ENCODE measurements around the gene NOTUM.

DNA sequence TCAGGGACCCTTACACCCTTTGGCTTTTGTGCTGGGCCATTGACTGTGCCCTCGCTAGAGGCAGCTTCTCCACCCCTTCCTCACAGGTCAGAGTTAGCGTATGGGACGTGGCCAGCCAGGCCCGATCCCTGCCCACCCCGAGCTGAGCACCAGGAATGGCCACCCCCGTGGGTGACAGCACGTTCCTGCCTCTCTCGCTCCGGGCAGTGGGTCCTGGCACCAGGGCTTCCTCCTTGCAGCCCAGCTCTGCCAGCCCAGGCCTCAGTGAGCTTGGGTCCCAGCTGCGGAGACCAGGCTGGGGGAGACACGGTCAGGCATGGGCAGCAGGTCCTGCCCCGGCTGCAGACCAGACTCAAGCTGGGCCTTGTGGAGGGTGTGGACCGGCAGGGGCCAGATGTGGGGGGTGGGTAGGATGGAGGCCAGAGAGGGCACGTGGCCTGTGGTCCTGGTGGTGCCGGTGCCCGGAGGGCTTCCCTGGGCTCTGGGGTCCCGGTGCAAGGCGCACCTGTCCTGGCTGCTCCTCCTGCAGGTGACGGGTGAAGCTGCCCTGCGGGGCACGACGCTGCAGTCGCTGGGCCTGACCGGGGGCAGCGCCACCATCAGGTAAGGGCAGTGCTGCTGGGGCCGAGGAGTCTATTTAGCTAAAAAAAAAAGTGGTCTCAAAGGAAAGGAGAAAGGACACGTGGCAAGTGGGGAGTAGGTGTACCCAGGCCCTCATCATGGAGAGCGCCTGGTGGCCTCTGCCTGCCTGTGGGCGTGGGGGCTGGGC, 34.7 kb upstream of the NOTUM start:
- TF ChIP-seq, protein P1, sequence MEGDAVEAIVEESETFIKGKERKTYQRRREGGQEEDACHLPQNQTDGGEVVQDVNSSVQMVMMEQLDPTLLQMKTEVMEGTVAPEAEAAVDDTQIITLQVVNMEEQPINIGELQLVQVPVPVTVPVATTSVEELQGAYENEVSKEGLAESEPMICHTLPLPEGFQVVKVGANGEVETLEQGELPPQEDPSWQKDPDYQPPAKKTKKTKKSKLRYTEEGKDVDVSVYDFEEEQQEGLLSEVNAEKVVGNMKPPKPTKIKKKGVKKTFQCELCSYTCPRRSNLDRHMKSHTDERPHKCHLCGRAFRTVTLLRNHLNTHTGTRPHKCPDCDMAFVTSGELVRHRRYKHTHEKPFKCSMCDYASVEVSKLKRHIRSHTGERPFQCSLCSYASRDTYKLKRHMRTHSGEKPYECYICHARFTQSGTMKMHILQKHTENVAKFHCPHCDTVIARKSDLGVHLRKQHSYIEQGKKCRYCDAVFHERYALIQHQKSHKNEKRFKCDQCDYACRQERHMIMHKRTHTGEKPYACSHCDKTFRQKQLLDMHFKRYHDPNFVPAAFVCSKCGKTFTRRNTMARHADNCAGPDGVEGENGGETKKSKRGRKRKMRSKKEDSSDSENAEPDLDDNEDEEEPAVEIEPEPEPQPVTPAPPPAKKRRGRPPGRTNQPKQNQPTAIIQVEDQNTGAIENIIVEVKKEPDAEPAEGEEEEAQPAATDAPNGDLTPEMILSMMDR (IDR thresholded peaks at IDR 0.05) = no peak
- TF ChIP-seq POLR2AphosphoS5 (IDR thresholded peaks at IDR 0.05) (no peak), POLR2A (IDR thresholded peaks at IDR 0.05) (no peak), EP300 (IDR thresholded peaks at IDR 0.05) (no peak)
